CD4-positive, alpha-beta T cell treated with Interleukin-6 at 100 ng/mL for 8 hours (primary cell): ENCODE measurements around the gene EEA1.
A peak's percentile ranks its signal among the peaks of the same experiment; 100 is the strongest.
"Not testable (repeated sequence)": the region's sequence is repeated elsewhere in the genome, so short reads cannot be mapped to it uniquely, and the experiment has no call there.

ENCODE experiments used
- DNase-seq: peaks from one replicate; pipeline ENCODE4 v3.0.0-alpha.2; 2020; ENCODE audit warnings: mixed read lengths, low spot score

Gene EEA1

DNA sequence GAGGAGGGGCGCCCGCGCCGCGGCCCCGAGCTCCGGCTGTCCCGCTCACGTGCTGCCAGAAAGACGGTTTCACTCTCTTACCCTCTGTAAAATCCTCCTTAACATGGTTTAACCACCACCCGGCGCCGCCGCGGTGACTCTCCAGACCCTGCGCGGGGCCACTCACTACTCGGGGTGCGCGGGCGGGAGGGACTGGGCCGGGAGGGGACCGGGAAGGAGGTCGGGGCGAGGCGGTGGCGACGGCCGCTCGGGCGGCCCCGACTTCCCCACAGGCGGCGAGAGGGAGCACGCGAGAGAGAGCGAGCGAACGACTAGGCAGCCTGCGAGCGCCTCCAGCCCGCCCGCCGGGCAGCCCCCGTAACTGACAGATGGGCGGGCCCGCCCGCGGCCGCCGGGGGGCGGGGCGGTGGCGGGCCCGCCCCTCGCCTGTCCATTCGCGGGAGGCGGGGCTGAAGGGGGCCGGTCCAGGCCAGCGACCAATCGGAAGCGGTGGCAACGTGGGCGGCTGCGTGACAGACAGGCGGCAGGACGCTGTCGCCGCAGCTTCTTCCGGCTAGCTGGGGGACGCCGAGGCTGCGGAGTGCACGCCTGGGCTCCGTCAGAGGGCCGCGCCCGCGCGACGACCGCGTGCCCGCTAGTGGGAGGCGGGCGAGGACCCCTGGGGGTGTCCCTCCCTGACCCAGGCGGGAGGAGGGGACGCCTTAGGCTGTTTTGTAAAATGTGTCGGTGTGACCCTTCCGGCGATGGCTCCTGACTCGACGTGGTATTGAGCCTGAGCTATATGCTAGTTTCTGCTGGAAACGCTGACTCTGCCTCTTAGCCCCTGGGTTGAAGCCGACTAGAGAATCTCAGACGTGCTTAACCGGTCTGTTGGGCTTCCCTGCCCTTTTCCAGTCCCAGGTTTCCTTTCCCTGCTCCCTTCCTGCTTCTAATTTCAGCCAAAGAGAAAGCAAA, at the start of gene EEA1:
Gene EEA1, minus strand, starts transcription at position 334 of the 954 bp plus-strand sequence. Its CDS starts 229 bp downstream, at position 105.
- peak; percentile 95 for DNase-seq

DNA sequence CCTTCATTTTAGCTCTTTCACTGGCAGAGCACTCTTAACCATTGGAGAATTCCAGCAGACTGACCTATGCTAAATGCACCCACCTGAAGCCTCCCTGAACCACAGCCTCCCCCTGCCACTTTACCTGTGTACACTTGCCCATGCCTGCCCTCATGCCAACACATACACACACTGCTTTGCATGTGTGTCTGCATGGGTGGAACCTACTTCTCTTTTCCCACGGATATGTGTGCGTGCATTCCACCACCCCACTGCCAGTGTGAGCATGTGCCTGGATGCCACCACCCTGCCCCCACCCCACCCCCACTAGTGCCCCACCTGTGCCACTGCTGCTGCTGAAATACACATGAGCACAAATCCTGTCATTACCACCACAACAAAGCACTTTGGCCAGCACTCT, 49.5 kb upstream of the EEA1 start:
- no peak for DNase-seq

DNA sequence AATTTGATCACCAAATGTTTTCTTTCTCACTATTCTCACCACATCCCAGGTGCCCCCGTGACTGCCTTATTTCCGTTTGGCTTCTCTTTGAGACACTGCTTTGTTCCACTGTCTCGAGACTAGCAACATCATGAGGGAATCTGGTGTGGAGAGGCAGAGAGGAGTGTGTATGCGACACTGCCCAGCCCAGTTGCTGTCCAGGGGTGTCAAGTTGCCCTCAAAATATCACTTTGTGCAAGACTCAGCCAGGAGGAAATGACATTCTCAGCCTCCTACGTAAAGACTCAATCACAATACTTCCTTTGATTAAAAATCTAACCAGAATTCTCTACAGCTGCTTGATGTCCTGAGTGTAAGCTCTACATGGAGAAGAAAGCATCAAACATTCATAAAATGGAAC, 48.2 kb upstream of the EEA1 start:
- DNase-seq, result no peak

DNA sequence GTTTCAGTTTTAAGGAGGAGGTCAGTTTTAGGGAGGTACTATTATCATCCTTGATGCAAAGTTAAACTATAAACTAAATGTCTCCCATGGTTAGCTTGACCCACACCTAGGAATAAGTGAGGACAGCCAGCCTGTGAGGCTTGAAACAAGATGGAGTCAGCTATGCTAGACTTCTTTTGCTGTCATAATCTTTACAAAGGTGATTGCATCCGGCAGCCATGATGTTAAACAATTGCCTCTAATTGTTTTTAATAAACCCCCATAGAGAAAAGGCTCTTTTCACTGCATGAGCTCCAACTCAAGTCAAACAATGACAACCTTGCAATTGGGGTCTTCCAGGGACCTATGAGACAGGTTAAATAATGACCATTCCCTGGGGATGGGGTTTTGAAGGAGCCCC, 45.7 kb upstream of the EEA1 start:
- DNase-seq, result no peak

DNA sequence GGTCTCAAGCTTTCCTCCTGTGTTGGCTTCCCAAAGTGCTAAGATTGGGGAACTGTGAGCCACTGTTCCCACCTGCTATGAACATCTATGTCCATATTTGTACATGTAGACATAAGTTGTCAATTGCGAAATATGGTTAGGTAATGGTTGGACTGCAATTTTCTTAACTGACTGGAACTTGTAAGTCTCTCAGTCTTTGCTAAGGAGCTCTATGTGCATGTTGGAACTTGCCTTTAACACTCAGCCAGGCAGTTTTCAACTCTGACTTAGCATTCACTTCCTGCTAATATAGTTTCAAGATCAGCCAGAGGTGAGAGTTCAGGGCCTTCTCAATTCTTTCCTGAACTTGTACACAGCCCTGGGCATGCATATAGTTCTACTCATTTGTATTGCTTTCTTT, 44.5 kb upstream of the EEA1 start:
- no peak for DNase-seq

DNA sequence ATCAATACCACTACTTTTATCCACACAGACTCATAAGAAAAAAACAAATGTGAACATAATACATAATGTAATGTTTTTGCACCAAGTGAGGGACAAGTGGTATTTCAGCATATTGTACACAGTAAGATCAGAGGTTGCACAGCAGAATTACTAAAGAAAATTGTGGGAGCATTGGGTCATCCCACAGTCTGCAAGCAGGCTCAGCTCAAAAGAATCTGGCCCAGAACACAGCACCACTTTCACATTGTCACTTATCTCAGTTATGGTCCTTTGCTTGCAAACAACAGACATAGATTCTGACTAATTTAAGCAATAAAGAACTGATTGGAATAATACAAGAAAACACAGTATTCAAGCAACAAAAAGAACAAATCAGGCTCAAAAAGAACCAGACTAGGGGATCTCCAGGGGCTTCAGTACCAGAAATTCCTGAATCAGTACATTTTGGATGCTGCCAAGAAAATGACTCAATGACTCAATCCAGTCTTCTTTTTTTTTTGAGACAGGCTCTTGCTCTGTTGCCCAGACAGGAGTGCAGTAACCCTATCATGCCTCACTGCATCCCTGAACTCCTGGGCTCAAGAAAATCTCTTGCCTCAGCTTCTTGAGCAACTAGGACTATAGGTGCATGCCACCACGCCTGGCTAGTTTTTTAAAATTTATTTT, 42.9 kb upstream of the EEA1 start:
- DNase-seq, result no peak

DNA sequence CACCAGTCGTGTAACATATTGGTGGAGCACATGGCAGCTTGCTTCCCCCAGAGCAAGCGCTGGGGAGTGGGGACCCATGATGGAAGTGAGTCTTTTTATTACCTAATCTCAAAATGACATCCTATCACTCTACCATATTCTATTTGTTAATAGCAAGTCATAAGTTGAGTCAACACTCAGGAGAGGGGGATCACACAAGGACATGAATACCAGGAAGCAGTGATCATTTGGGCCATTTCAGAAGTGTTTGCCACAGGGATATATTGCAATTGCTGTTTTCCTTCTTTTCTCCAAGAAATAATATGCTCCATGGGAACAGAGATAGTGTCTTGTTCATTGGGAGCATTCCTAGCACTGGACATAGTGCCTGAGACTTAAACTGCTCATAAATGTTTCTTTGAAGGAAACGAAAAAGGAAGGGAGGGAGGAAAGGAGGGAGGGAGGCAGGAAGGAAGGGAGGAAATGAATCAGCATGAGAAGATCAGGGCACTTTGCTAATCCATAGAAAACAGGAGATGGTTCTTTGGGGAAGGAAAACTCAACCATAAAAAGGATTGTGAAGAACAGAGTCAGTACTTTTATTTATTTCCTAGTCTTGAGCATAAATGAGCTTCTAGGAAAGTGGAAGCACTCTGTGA, 39.2 kb upstream of the EEA1 start:
- DNase-seq, result no peak

DNA sequence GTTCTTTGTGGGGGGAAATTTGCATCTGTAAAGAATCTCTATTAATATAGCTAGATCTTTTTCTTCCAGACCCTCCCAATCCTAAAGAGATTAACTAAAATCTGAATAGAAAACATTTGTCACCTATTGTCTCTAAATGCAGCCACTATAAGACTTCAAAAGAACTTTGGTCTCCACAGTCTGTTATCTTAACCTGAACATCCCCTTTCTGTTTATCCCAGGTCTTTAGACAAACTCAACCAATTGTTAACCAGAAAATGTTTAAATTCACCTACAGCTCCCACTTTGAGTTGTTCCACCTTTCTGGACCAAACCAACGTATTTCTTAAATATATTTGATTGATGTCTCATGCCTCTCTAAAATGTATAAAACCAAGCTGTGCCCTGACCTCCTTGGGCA, 35.3 kb upstream of the EEA1 start:
- not testable (repeated sequence) for DNase-seq

DNA sequence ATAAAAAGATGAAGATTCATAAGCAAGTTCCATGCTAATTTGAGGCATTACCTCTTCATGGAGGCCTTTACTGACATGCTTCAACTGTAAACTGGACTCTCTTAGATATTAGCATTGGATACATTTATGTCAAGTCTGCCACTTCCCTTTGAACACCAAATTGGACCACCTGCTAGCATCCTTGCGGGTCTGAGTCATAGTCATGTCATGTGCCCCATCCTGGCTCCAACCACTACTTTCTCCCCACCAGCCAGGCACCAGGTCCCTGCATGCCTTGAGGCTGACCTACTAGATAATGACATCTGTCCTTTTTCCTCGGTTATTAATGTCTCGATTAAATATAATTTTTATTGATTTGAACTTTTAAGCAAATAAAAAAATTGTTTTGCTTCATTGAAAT, 32.9 kb upstream of the EEA1 start:
- DNase-seq, result no peak

DNA sequence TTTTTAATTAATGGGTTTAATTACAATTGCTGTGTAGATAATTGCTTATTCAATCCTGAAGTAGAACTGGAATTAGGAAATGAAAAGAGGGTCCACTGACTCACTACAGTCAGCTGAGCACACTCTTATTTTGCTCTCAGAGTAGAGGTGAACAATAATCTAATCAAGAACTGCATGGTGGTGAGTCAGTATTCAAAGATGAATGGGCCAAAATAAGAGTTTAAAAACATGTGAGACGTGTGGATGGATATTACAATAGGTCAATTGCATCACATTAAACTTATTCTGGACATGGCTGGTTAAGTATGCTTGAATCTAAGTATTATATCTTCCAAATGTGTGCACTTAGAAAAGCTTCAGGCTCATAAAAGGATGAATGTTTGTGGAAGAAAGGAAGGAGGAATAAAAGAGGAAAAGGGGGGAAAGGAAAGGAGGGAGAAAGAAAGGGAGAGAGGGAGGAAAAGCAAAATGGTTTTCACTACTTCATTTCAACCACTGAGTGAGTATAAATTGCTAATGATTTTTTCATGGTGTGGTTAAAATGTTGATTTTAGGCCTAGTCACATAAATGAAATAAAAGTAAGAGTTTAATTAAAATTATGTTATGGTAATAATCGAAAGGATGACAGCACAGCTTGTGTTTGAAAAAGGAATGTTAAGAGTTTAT, 27.0 kb upstream of the EEA1 start:
- DNase-seq, result no peak

DNA sequence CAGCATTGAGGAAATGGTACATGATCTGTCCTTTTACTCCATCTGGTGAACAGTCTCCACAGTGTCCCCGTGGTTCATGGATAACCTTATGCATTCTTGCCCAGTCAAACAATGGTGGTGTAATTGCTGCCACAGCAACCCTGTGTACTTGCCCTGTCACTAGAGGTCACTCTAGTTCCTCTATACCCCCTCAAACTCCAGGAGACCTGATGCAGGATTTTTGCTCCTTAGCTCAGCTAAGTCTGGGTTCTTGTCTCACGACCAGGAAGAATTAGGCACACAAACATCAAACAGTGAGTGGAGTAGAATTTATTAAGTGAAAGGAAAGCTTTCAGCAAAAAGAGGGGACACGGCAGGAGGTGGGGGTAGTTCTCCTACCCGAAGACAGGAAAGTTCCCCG, 24.7 kb upstream of the EEA1 start:
- no peak for DNase-seq

DNA sequence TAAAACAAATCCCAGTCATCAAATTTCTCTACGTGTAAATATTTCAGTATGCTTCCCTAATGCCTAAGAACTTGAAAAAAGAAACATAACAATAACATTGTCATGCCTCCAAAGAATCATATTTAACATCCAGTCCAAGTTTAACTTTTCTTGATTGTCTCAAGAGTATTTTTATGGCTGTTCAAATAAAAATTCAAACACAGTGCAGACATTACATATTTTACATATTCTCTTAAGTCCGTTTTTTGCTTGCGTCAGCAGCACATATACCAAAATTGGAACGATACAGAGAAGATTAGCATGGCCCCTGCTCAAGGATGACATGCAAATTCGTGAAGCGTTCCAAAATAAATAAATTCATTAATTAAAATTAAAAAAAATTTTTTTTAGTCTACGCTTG, 23.3 kb upstream of the EEA1 start:
- DNase-seq, result no peak

DNA sequence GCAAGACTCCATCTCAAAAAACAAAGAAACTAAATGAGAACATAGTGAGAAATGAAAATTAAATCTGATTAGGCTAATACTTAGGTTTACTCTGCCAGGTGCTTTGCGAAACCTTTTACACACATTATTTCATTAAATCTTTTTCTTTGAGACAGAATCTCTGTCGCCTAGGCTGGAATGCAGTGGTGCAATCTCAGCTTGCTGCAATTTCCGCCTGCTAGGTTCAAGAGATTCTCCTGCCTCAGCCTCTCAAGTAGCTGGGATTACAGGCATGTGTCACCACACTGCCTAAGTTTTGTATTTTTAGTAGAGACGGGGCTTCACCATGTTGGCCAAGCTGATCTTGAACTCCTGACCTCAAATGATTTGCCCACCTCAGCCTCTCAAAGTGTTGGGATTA, 21.9 kb upstream of the EEA1 start:
- DNase-seq, result no peak

DNA sequence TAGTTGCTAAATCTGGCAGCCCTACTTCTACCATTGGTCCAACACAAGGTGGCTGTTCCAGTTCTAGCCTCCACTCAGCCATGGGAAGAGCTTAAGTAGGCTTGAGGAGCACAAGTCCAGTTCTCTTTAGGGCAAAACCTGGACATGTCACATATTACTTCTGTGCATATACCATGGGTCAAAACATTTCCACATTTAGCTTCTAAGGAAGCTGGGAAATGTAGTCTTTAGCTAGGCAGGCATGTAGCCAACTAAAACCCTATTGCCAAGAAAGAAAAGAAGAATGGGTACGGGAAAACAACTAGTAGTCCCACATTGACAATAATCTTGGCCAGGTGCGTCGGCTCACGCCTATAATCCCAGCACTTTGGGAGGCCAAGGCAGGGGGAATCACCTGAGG, 20.9 kb upstream of the EEA1 start:
- no peak for DNase-seq

DNA sequence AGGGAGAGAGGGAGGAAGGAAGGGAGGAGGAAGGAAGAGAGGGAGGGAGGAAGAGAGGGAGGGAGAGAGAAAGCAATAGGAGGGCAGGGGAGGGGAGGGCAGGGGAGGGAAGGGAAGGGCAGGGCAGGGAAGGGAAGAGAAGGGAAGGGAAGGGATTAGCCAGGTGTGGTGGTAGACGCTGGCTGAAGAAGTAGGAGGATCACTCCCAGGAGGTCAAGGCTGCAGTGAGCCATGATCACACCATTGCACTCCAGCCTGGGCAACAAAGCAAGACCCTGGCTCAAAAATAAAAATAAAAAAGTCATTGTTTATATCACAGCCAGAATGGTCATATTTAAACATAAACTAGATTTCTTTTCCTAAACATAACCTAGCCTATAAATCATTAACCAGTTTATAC, 20.4 kb upstream of the EEA1 start:
- DNase-seq, result no peak

DNA sequence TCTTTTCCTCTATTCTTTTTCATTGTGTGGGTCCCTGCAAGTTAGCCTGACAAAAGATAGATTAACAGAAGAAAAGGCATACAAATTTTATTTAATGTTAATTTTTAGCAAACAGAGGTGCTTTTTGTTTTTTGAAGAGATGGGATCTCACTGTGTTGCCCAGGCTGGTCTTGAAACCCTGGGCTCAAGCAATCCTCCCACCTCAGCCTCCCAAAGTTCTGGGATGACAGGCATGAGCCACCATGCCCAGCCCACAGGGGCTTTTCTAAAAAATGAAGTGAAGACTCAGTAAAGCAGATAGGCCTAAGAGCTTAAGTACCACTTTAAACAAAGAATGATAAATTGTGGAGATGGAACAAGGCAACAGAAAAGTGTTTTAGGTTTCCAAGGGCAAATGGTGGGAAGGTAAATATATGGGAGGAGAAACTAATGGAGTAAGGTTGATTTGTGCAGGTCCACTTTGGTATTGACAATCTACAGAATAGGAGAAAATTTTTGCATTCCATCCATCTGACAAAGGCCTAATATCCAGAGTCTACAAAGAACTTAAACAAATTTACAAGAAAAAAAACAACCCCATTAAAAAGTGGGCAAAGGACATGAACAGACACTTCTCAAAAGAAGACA, 18.6 kb upstream of the EEA1 start:
- no peak for DNase-seq

DNA sequence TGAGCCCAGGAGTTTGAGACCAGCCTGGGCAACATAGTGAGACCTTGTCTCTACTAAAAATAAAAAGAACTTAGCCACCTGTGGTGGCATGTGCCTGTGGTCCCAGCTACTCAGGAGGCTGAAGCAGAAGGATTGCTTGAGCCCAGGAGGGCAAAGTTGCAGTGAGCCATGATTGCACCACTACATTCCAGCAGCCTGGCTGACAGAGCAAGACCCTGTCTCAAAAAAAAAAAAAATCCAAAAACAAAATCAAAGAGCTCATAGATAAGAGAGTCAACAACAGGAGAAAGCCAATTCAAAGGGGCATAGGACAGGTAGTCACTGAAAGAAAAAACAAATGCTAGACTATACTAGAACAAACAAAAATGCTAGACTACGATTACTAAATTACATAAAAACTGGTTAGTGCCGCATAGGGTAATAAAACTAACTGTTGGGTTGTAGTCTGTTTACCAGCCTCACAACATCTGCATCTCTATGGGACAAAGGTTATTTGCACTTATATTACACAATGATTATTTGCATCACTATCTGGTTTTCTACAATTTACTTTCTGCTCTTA, 16.6 kb upstream of the EEA1 start:
- DNase-seq, result no peak

DNA sequence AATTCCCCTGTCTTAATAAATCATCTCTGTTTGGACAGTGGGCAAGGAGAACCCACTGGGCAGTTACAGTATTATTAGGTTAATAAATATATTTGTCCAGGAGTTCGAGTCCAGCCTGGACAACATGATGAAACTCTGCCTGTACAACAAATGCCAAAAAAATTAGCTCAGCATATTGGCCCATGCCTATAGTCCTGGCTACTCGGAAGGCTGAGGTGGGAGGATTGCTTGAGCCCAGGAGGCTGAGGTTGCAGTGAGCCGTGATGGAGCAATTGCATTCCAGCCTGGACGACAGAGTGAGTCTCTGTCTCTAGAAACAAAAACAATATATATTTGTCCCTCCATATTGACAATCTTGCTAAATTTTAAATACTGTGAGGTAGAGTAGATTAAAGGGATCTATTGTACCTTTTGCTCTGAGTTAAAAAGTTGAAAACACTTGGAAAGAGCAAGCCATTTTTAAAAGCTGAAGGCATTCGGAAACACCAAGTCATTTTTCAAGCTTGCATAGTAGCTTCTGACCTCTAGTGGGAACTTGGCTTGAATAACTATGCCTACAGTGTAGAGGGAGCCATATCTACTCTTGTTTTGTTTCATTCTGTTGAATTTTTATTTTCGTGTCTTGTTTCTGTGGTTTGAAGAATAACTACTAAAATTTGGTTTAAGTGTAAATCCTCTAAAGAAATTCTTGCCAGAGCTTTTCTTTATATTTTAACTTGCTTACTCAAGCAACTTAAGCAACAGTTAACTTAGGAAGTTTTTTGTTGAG, 14.6 kb upstream of the EEA1 start:
- DNase-seq, result no peak

DNA sequence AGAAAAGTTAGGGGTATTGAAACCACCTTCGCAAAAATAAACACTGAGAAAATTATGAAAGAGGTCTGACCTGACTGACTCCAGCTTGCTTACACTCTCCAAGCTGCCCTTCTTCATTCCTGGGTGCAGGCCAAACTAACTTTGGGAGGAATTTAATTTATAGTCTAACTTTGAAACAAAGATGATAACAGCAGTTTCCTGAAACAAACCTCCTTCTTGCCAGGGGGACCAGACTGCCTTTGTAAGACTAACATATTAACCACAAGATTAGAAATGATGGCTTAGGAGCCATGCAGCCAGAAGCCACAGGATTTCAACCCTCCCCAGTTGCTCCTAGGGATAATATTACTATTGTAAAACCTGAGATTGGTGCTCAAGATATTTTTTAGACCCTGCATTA, 13.8 kb upstream of the EEA1 start:
- DNase-seq, result no peak

DNA sequence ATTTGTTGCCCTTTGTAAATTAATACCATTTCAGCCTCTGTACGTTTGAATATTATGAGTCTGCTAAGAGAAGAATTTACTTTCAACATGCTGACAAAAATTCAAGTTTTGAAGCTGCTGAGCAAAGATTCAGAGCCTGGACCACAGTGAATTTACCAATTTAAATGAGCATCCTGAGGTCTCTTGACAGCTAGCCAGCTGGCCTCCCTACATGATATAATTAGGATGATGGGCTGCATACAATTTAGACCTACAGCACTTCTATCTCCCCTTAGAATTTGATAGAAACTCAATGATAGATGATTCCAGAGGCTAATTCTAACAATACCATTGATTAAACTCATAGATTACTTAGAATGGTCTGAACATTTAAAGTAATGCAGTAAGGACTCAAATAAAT, 10.0 kb upstream of the EEA1 start:
- DNase-seq, result no peak

DNA sequence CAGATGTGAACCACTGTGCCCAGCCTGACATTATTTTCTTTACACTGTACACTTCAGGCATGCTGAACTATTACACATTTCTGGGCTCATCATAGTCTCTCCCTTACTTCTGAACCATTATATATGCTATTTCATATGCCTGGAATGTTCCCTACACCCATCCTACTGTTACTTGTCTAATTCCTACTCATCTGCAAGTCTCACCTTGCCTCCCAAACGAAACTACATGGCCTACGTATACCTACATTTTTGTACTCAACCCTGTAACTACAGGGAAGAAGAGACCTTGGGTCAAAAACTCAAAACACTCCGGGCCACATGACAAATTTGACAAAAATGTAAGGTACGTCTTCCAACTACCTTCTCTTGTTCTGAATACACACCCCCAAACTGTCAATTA, 9.5 kb upstream of the EEA1 start:
- no peak for DNase-seq
